Central memory CD8-positive, alpha-beta T cell (primary cell): ENCODE measurements around the gene ODF2.
"Not testable (repeated sequence)": the region's sequence is repeated elsewhere in the genome, so short reads cannot be mapped to it uniquely, and the experiment has no call there.

Experiments
- ATAC-seq: fragments of 150-1000 bp; cut with Tn5 transposase; replicated peaks from 2 replicates; pipeline ENCODE4 v1.10.0; 2022; ENCODE audit warnings: mild to moderate bottlenecking, moderate FRiP score, moderate number of reproducible peaks; ENCODE audit not compliant: poor library complexity, severe bottlenecking; ENCODE audit errors: extremely low read depth
- DNase-seq, 2 donors: peaks; one replicate each; pipeline ENCODE4 v3.0.0; 2021; ENCODE audit warnings: low spot score in 2 of 2
- H3K27ac Mint-ChIP-seq: one replicate; pipeline ENCODE4 v1.8.0; 2022; ENCODE audit warnings: low read depth, mild to moderate bottlenecking, moderate library complexity, mixed read lengths
- H3K27me3 Mint-ChIP-seq: one replicate; pipeline ENCODE4 v1.8.0; 2022; ENCODE audit warnings: mixed read lengths
- H3K36me3 Mint-ChIP-seq: one replicate; pipeline ENCODE4 v1.8.0; 2022; ENCODE audit warnings: mild to moderate bottlenecking, moderate library complexity, mixed read lengths; ENCODE audit not compliant: insufficient read depth
- H3K4me1 Mint-ChIP-seq: one replicate; pipeline ENCODE4 v1.8.0; 2022; ENCODE audit warnings: mixed read lengths
- H3K4me3 Mint-ChIP-seq: one replicate; pipeline ENCODE4 v1.8.0; 2022; ENCODE audit warnings: mild to moderate bottlenecking, moderate library complexity, mixed read lengths
- H3K9me3 Mint-ChIP-seq: one replicate; pipeline ENCODE4 v1.8.0; 2022; ENCODE audit warnings: mixed read lengths

The ODF2 gene

DNA sequence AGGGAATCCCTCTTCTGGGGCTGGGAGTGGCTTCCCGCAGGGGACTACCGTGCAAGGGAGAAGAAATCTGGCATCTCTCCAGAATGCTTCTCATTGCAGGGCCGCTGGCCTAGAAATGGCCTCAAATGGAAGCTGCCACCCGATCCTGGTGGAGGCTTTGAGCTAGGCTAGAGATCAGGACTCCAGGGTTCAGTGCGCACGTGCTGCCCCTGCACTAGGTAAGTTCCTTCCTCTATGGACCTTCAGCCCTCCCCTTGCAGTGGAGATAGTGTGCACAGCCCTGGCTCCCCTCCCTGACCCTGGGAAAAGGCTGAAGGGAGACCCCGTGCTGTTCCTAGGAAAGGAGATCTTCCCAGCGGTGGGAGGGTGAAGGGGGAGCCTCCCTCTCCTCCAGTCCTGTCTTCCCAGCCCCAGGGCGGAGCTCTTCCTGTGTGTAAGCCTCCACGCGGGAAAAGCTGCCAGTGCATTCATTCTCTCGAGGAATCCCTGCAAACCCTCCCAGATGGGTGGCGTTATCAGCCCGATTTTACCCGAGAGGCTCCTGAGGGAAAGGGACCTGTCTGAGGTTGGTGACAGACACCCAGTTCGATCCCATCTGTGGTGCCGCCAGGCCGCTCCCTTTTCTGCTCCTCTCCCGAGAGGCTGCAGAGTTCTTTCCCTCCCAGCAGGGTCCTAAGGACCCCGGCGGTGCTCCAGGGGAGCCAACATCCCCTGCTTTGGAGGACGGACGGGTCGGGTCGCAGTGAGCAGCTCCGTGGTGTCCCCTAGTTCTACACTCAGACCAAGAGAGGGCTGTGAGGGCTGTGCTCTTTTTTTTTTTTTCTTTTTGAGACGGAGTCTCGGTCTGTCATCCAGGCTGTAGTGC, 36.5 kb upstream of the ODF2 start:
- ATAC-seq (no peak), DNase-seq (no peak)
- Mint-ChIP-seq H3K36me3 (peaks cover 3% of the 10 kb centered on the region), H3K27me3 (peaks cover 40% of the 10 kb centered on the region), H3K4me1 (no peaks in the 10 kb centered on the region), H3K9me3 (no peaks in the 10 kb centered on the region), H3K27ac (peak overlapping the region; percentile 25), H3K4me3 (peak overlapping the region; percentile 80)

DNA sequence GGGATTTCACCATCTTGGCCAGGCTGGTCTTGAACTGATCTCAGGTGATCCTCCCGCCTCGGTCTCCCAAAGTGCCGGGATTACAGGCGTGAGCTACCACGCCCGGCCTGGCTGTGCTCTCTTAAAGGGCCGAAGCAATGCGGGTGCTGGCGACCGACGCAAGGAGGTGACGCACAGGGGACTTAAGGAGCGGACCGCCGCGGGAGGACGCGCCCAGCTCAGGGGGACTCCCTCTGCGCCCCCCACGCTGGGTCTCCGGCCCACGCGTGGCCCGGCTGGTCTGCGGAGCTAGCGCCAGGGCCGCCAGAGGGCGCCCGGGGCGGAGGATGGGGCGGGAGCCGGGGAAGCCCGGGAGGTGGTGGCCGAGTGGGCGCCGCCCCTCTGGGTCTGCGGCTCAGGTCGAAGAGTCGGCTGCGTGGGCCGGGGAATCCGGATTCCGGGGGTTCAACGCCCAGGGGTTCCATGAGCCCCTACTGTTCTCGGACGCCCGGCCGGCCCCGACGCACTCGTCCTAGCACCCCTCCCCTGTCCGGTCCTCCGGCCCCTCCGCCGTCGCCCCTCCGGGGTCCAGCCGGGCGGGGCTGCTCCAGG, 35.7 kb upstream of the ODF2 start:
- Mint-ChIP-seq H3K27ac (peak overlapping the region; percentile 25), H3K36me3 (peaks cover 3% of the 10 kb centered on the region), H3K9me3 (no peaks in the 10 kb centered on the region), H3K27me3 (peaks cover 31% of the 10 kb centered on the region), H3K4me1 (no peaks in the 10 kb centered on the region), H3K4me3 (peak overlapping the region; percentile 80)
- peak; percentile 76 for ATAC-seq
- peak; percentile 41 to 53 for DNase-seq

DNA sequence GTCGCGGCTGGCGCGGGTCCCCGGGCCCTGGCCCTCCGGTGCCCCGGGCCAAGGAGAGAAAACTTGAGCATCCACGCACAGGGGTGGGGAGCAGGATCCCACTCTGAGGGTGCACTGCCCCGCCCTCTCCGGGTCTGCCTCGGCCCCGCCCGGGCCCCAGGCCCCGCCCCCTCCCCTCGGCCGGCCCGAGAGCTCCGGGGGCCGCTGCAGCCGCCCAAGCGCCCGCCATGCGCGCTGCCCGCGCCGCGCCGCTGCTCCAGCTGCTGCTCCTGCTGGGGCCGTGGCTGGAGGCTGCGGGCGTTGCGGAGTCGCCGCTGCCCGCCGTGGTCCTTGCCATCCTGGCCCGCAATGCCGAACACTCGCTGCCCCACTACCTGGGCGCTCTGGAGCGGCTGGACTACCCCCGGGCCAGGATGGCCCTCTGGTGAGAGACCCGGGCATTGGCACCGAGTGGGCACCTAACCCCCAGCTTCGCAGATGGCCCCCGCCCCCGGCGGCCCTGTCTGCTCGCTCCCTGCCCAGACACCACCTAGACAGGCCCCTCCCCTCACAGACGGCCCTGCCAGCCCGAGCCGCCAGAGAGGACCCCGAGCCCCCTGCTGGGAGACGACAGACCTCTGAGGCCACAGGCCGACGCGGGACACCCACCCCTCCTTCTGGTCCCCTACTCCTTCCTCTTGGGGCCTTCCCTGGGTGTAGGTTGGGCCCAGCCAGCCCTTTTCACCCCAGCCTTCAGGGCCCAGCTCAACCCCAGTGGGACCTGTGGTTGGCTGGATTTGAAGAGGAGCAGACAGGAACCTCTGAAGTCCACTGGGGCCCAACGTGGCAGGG, 34.9 kb upstream of the ODF2 start, which contains the start of gene CERCAM:
CERCAM (plus strand) TSS at position 207 of the 831 bp plus-strand sequence; CDS start at position 228, 21 bp downstream.
- peaks cover 3% of the 10 kb centered on the region for H3K36me3 Mint-ChIP-seq
- peak; percentile 17 to 23 for DNase-seq
- no peaks in the 10 kb centered on the region for H3K4me1 Mint-ChIP-seq
- H3K4me3 Mint-ChIP-seq: peak within 1 kb of the TSS; percentile 80
- H3K9me3 Mint-ChIP-seq: no peaks in the 10 kb centered on the region
- H3K27ac Mint-ChIP-seq: peak within 1 kb of the TSS; percentile 25
- peaks cover 24% of the 10 kb centered on the region for H3K27me3 Mint-ChIP-seq
- peak; percentile 74 for ATAC-seq

DNA sequence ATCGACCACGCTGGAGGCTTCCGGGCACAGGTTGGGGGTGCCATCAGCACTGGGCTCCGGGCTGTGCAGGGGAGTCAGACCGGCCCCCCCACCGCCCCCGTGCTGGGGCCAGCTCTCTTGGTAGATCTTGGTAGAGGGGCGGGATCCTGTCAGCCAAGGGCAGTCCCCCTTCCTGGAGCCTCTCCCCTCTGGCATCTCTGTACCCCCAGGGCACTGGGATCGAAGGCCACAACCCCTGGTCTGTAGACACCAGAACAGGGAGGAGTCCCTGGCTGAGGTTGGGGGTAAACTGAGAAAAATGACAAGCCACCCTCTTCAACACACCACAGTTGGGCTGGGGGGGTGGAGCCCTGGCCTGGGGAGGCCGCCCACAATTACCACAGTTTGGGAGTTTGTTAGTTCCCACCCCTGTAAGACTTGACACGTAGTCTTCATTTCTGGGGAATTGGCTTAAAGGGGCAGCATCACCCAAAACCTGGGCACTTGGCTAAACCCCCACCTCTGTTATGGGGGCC, 34.3 kb upstream of the ODF2 start:
- DNase-seq (no peak), ATAC-seq (no peak)
- Mint-ChIP-seq H3K4me1 (no peaks in the 10 kb centered on the region), H3K27ac (no peak overlapping the region), H3K27me3 (peaks cover 18% of the 10 kb centered on the region), H3K9me3 (no peaks in the 10 kb centered on the region), H3K4me3 (peak overlapping the region; percentile 80), H3K36me3 (peaks cover 3% of the 10 kb centered on the region)

DNA sequence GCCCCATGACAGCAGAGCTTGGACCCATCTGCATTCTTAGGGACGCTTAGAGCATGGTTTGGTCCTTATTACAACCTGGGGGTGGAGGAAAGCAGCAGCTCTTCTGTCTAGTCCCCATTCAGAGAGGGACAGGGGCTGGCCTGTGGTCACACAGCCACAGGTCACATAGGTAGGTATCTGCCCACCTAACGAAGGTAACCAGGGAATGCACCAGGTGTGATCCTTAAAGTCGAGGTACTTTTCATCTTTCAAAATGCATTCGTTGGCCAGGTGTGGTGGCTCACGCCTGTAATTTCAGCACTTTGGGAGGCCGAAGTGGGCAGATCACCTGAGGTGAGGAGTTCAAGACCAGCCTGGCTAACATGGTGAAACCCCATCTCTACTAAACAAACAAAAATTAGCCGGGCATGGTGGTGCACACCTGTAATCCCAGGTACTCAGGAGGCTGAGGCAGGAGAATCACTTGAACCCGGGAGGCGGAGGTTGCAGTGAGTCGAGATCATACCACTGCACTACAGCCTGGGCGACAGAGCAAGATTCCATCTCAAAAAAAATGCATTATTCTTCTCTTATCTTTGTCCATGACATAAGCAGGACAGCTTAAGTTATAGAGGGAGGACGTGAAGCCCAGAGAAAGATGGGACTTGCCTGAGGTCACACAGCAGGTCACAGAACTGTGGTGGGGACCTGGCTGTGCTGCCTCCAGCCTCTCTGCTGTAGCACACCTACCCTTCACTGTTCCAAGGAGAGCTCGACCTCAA, 33.6 kb upstream of the ODF2 start:
- not testable (repeated sequence) for ATAC-seq, H3K36me3 Mint-ChIP-seq, H3K4me1 Mint-ChIP-seq, H3K9me3 Mint-ChIP-seq, DNase-seq
- H3K27ac Mint-ChIP-seq: peak overlapping the region; percentile 58
- peak overlapping the region; percentile 80 for H3K4me3 Mint-ChIP-seq
- peaks cover 12% of the 10 kb centered on the region for H3K27me3 Mint-ChIP-seq

GRCh38 chr9:128422783-128423150, 33.0 kb upstream of the ODF2 start:
- Mint-ChIP-seq H3K4me3 (peak overlapping the region; percentile 80), H3K27me3 (peaks cover 12% of the 10 kb centered on the region)

GRCh38 chr9:128423356-128423755, 32.5 kb upstream of the ODF2 start:
- not testable (repeated sequence) for H3K36me3 Mint-ChIP-seq, DNase-seq, H3K27ac Mint-ChIP-seq, H3K4me3 Mint-ChIP-seq, ATAC-seq, H3K4me1 Mint-ChIP-seq, H3K9me3 Mint-ChIP-seq
- H3K27me3 Mint-ChIP-seq: peaks cover 12% of the 10 kb centered on the region

More at GRCh38 chr9:128422783-128423150, 33.0 kb upstream of the ODF2 start:
- ATAC-seq (no peak), DNase-seq (no peak)
- peaks cover 3% of the 10 kb centered on the region for H3K36me3 Mint-ChIP-seq
- H3K4me1 Mint-ChIP-seq: no peaks in the 10 kb centered on the region
- peak overlapping the region; percentile 58 for H3K27ac Mint-ChIP-seq
- no peaks in the 10 kb centered on the region for H3K9me3 Mint-ChIP-seq

GRCh38 chr9:128424268-128424780, 31.5 kb upstream of the ODF2 start:
- Mint-ChIP-seq H3K36me3 (peaks cover 3% of the 10 kb centered on the region), H3K4me3 (no peak overlapping the region)

DNA sequence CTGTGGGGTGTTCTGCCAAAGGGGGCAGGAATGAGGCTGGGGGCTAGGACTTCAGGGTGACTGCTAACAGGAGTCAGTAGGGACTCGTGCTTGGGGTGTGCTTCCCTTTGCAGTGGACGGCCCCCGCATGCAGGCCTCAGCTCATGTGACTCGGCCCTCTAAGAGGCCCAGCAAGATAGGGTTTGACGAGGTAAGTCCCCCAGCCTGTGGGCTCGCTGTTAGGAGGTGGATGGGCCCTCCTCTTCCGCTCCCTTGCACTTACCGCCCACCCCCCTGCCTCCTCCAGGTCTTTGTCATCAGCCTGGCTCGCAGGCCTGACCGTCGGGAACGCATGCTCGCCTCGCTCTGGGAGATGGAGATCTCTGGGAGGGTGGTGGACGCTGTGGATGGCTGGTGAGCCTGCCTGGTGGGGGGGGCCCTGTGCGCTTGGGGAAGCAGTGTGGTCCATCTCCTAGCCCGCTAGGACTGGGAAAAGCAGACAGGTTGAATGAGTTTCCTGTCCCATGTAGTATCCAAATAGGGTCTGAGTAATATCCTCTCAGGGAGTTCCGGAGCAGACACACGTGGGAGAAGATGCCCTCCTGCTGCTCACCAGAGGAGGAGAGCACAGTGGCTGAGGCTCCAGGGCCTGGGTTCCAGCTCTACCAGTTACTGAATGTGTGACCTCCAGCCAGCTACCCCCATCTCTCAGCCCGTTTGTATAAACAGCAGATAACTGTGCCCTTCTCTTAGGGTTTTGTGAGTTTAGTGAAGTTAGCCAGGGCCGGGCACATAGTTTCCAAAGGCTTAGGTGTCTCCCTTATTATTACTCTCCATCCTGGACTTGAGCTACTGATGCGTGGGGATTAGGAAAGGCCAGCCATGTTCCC, 26.9 kb upstream of the ODF2 start:
- H3K36me3 Mint-ChIP-seq: no peaks in the 10 kb centered on the region
- no peak overlapping the region for H3K27ac Mint-ChIP-seq
- ATAC-seq: no peak
- H3K9me3 Mint-ChIP-seq: no peaks in the 10 kb centered on the region
- no peak overlapping the region for H3K4me3 Mint-ChIP-seq
- H3K27me3 Mint-ChIP-seq: no peaks in the 10 kb centered on the region
- DNase-seq: no peak
- H3K4me1 Mint-ChIP-seq: no peaks in the 10 kb centered on the region

More at GRCh38 chr9:128424268-128424780, 31.5 kb upstream of the ODF2 start:
- DNase-seq: no peak
- no peaks in the 10 kb centered on the region for H3K9me3 Mint-ChIP-seq
- no peaks in the 10 kb centered on the region for H3K4me1 Mint-ChIP-seq
- H3K27ac Mint-ChIP-seq: no peak overlapping the region
- ATAC-seq: no peak
- H3K27me3 Mint-ChIP-seq: peaks cover 4% of the 10 kb centered on the region

- H3K27ac Mint-ChIP-seq: no peak overlapping the region
- H3K4me1 Mint-ChIP-seq: no peaks in the 10 kb centered on the region
These were observed 26.2 kb upstream of the ODF2 start for GRCh38 chr9:128429513-128430086.

DNA sequence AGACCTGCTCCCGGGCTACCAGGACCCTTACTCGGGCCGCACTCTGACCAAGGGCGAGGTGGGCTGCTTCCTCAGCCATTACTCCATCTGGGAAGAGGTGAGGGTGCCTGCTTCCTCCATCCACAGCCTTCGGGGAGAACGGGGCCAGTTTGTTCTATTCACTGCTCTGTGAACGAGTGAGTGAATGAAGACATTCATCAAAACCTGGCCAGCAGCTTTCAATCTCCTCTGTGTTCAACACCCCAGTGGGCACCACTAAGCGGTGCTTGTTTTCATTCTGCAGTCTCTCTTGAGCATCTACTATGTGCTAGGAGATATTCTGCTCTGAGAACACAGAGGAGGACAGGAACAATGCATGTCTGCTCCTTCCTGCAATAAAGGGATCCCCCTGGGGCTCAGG, 24.6 kb upstream of the ODF2 start:
- no peak overlapping the region for H3K4me3 Mint-ChIP-seq
- H3K4me1 Mint-ChIP-seq: no peaks in the 10 kb centered on the region
- H3K9me3 Mint-ChIP-seq: no peaks in the 10 kb centered on the region
- H3K36me3 Mint-ChIP-seq: no peaks in the 10 kb centered on the region
- H3K27me3 Mint-ChIP-seq: no peaks in the 10 kb centered on the region
- ATAC-seq (no peak), DNase-seq (no peak)
- no peak overlapping the region for H3K27ac Mint-ChIP-seq

More at GRCh38 chr9:128429513-128430086, 26.2 kb upstream of the ODF2 start:
- DNase-seq (no peak), ATAC-seq (no peak)
- no peaks in the 10 kb centered on the region for H3K9me3 Mint-ChIP-seq
- H3K36me3 Mint-ChIP-seq: no peaks in the 10 kb centered on the region
- no peaks in the 10 kb centered on the region for H3K27me3 Mint-ChIP-seq
- H3K4me3 Mint-ChIP-seq: no peak overlapping the region
